Osteoblast (primary cell): ENCODE data around the gene PFN4. TPM values are rescaled to one million over a fixed set of nuclear protein-coding genes. Genes with fewer than 3 reads are reported as not detected.

Experiments used
- DNase-seq: peaks from one replicate; pipeline ENCODE4 v3.0.0; 2011; ENCODE audit warnings: low spot score, mixed read lengths; ENCODE audit not compliant: insufficient read length; ENCODE audit errors: missing footprints
- H2AFZ ChIP-seq: 2 replicates; pipeline ENCODE4 v1.6.0; 2011; ENCODE audit warnings: mild to moderate bottlenecking, low read length
- H3K27ac ChIP-seq: 2 replicates; pipeline ENCODE4 v1.5.1; 2011; ENCODE audit warnings: mild to moderate bottlenecking, low read depth, low read length, moderate library complexity
- H3K27me3 ChIP-seq: 2 replicates; pipeline ENCODE4 v1.6.0; 2012; ENCODE audit warnings: mild to moderate bottlenecking, control low read depth, inconsistent platforms, low read length, moderate library complexity; ENCODE audit not compliant: insufficient read depth
- H3K36me3 ChIP-seq: 2 replicates; pipeline ENCODE4 v1.5.1; 2011; ENCODE audit warnings: mild to moderate bottlenecking, low read length, control low read depth, moderate library complexity; ENCODE audit not compliant: insufficient read depth
- H3K4me1 ChIP-seq: 2 replicates; pipeline ENCODE4 v1.5.1; 2011; ENCODE audit warnings: mild to moderate bottlenecking, low read length, control low read depth, moderate library complexity; ENCODE audit not compliant: insufficient read depth
- H3K4me2 ChIP-seq: 2 replicates; pipeline ENCODE4 v1.6.0; 2011; ENCODE audit warnings: mild to moderate bottlenecking, low read length; ENCODE audit not compliant: insufficient read depth
- H3K4me3 ChIP-seq: fragments of 200-600 bp; sonication (generic); 3 replicates; pipeline ENCODE4 v1.5.1; 2012; ENCODE audit warnings: mild to moderate bottlenecking, low read length, inconsistent platforms; ENCODE audit not compliant: insufficient read depth
- H3K79me2 ChIP-seq: 2 replicates; pipeline ENCODE4 v1.6.0; 2012; ENCODE audit warnings: mild to moderate bottlenecking, low read length, control low read depth, inconsistent platforms; ENCODE audit not compliant: insufficient read depth
- H3K9me3 ChIP-seq: 2 replicates; pipeline ENCODE4 v1.5.1; 2011; ENCODE audit warnings: low read depth, low read length, control low read depth
- H4K20me1 ChIP-seq: 2 replicates; pipeline ENCODE4 v1.6.0; 2012; ENCODE audit warnings: mild to moderate bottlenecking, low read length, control low read depth; ENCODE audit not compliant: insufficient read depth
- CTCF ChIP-seq: IDR thresholded peaks from 2 replicates; pipeline ENCODE4 v1.5.1; 2011; ENCODE audit warnings: mild to moderate bottlenecking, low read depth, low read length, moderate library complexity; ENCODE audit errors: extremely low read depth
- total RNA-seq: library from RNA; depleted of rRNA; stranded (reverse); fragments of >200 nt; gene quantifications from 2 replicates; pipeline ENCODE4 v1.2.3, GENCODE V29; 2012

Gene PFN4
- total RNA-seq, 1 donor: not detected

DNA sequence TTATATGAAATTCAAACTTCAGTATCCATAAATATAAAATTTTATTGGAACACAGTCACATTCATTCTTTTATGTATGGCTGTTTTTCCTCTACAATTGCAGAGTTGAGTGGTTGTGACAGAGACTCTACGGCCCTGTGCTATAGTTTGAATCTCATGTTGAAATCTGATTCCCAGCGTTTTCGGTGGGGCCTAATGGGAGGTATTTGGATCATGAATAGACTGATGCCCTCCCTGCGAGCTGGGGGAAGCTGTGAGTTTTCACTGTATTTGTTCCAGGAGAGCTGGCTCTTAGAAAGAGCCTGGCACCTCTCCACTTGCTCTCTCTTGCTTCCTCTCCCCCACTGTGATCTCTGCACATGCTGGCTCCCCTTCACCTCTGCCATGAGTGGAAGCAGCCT, 1.7 kb downstream of the PFN4 start:
- peaks cover 14% of the 10 kb centered on the region for H3K4me1 ChIP-seq
- no peak overlapping the region for H3K4me3 ChIP-seq
- no peaks in the 10 kb centered on the region for H3K36me3 ChIP-seq
- peaks cover 7% of the 10 kb centered on the region for H3K79me2 ChIP-seq
- no peaks in the 10 kb centered on the region for H3K27me3 ChIP-seq
- H3K27ac ChIP-seq: no peak overlapping the region
- TF ChIP-seq CTCF: no peak
- H4K20me1 ChIP-seq: no peaks in the 10 kb centered on the region
- no peak overlapping the region for H2AFZ ChIP-seq
- H3K4me2 ChIP-seq: no peak overlapping the region
- DNase-seq: no peak
- no peaks in the 10 kb centered on the region for H3K9me3 ChIP-seq

GRCh38 chr2:24121066-24121465, 2.1 kb downstream of the PFN4 start:
- H3K4me3 ChIP-seq: no peak overlapping the region
- no peaks in the 10 kb centered on the region for H4K20me1 ChIP-seq
- H3K79me2 ChIP-seq: peaks cover 7% of the 10 kb centered on the region
- TF ChIP-seq CTCF: no peak
- no peaks in the 10 kb centered on the region for H3K9me3 ChIP-seq
- H3K4me2 ChIP-seq: no peak overlapping the region
- no peak for DNase-seq
- H3K4me1 ChIP-seq: peaks cover 14% of the 10 kb centered on the region
- H3K27me3 ChIP-seq: no peaks in the 10 kb centered on the region
- H3K36me3 ChIP-seq: no peaks in the 10 kb centered on the region
- no peak overlapping the region for H2AFZ ChIP-seq
- no peak overlapping the region for H3K27ac ChIP-seq

GRCh38 chr2:24117902-24118301, 5.2 kb downstream of the PFN4 start:
- no peak for TF ChIP-seq CTCF
- Histone ChIP-seq H3K4me1 (peaks cover 7% of the 10 kb centered on the region), H3K27ac (no peak overlapping the region), H3K4me3 (no peak overlapping the region), H2AFZ (no peak overlapping the region), H3K36me3 (no peaks in the 10 kb centered on the region), H4K20me1 (no peaks in the 10 kb centered on the region), H3K9me3 (peaks cover 5% of the 10 kb centered on the region), H3K4me2 (no peak overlapping the region), H3K27me3 (no peaks in the 10 kb centered on the region), H3K79me2 (no peaks in the 10 kb centered on the region)
- DNase-seq: no peak

- H3K27me3 ChIP-seq: no peaks in the 10 kb centered on the region
- no peak overlapping the region for H3K27ac ChIP-seq
- TF ChIP-seq CTCF: no peak
- no peaks in the 10 kb centered on the region for H3K36me3 ChIP-seq
- H2AFZ ChIP-seq: no peak overlapping the region
- H3K9me3 ChIP-seq: peaks cover 5% of the 10 kb centered on the region
- no peak for DNase-seq
- no peaks in the 10 kb centered on the region for H4K20me1 ChIP-seq
- H3K4me3 ChIP-seq: no peak overlapping the region
- H3K4me2 ChIP-seq: no peak overlapping the region
- peaks cover 19% of the 10 kb centered on the region for H3K4me1 ChIP-seq
- H3K79me2 ChIP-seq: no peaks in the 10 kb centered on the region
Measured at GRCh38 chr2:24115057-24115456, 8.1 kb downstream of the PFN4 start.
